A549 (cell line): ENCODE data around the gene TMEM8B.

ENCODE experiments used
- ESRRA ChIP-seq: fragments of 150-350 bp; IDR thresholded peaks from 2 replicates; pipeline ENCODE4 v1.6.1; 2014; ENCODE audit warnings: mild to moderate bottlenecking, low read length, borderline replicate concordance
- FOSL2 ChIP-seq, 2 experiments: fragments of 450-650 bp in 1 of 2; fragments of >200 bp in 1 of 2; sonication (Bioruptor Twin) in 1 of 2; formaldehyde crosslinking; IDR thresholded peaks; 2 replicates each; pipeline versions ENCODE4 v1.5.0 to v1.6.1; 2016 to 2020; ENCODE audit warnings: mild to moderate bottlenecking in 1 of 2, moderate library complexity in 1 of 2
- MAZ ChIP-seq: fragments of 150-350 bp; IDR thresholded peaks from 2 replicates; pipeline ENCODE4 v1.6.1; 2014; ENCODE audit warnings: antibody characterized with exemption, low read depth, low read length, borderline replicate concordance
- POLR2A ChIP-seq: IDR thresholded peaks from 2 replicates; pipeline ENCODE4 v1.6.1; 2012; ENCODE audit warnings: mild to moderate bottlenecking, low read length
- POLR2AphosphoS2 ChIP-seq: conservative IDR thresholded peaks from 2 replicates; pipeline ENCODE4 v1.6.1; 2012; ENCODE audit warnings: low read length, improper control_type of control experiment, inconsistent platforms
- RFX5 ChIP-seq: fragments of 450-650 bp; IDR thresholded peaks from 2 replicates; pipeline ENCODE4 v1.7.1; 2014; ENCODE audit warnings: antibody characterized with exemption, mild to moderate bottlenecking, moderate library complexity
- RNF2 ChIP-seq: fragments of 200-600 bp; sonication (generic); IDR thresholded peaks from 2 replicates; pipeline ENCODE4 v1.6.1; 2016; ENCODE audit warnings: low read depth, mild to moderate bottlenecking, antibody characterized with exemption, moderate library complexity, borderline replicate concordance
- SREBF2 ChIP-seq: fragments of 450-650 bp; IDR thresholded peaks from 2 replicates; pipeline ENCODE4 v1.6.1; 2014; ENCODE audit warnings: mild to moderate bottlenecking, moderate library complexity
- TF ChIP-seq, protein P1 (sequence below): IDR thresholded peaks from 2 replicates; pipeline ENCODE4 v1.6.1; 2012
- TF ChIP-seq, protein P2 (sequence below): fragments of >200 bp; sonication (Bioruptor Twin); formaldehyde crosslinking; IDR thresholded peaks from 3 replicates; pipeline ENCODE4 v1.5.1; 2016
- TF ChIP-seq, protein P3 (sequence below): fragments of 200-600 bp; sonication (generic); IDR thresholded peaks from 2 replicates; pipeline ENCODE4 v1.6.1; 2016; ENCODE audit warnings: antibody characterized with exemption, mild to moderate bottlenecking, moderate library complexity
- TF ChIP-seq, protein P4 (sequence below): fragments of 450-650 bp; IDR thresholded peaks from 2 replicates; pipeline ENCODE4 v1.6.1; 2014; ENCODE audit warnings: antibody characterized with exemption

DNA sequence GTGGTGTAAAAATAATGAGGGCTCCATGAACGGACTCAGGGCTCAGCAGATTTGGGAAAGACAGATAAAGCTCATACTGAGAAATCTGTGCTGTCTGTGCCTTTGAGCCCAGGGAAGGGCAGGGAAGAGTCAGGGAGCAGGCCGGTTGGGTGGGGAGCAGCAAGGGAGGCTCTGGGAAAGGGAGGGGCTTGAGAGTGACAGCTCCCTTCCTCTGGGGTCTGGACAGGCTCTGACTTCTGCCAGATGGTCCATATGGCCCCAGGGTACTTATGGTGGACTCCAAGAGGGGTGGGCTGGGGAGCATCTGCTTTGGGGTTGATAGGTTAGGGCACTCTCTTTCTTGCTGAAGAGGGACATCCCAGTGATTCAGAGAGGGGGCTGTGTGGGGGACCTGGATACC, 35.6 kb upstream of the TMEM8B start:
- TF ChIP-seq MAZ (no peak), SREBF2 (no peak), POLR2AphosphoS2 (no peak), ESRRA (no peak), RNF2 (no peak), POLR2A (no peak), RFX5 (no peak), FOSL2 (IDR thresholded peaks at IDR 0.05) (no peak), FOSL2 (CRISPR knock-in tag; IDR thresholded peaks at IDR 0.05) (no peak)
- TF ChIP-seq, protein P1, sequence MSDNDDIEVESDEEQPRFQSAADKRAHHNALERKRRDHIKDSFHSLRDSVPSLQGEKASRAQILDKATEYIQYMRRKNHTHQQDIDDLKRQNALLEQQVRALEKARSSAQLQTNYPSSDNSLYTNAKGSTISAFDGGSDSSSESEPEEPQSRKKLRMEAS: no peak
- TF ChIP-seq, protein P2, sequence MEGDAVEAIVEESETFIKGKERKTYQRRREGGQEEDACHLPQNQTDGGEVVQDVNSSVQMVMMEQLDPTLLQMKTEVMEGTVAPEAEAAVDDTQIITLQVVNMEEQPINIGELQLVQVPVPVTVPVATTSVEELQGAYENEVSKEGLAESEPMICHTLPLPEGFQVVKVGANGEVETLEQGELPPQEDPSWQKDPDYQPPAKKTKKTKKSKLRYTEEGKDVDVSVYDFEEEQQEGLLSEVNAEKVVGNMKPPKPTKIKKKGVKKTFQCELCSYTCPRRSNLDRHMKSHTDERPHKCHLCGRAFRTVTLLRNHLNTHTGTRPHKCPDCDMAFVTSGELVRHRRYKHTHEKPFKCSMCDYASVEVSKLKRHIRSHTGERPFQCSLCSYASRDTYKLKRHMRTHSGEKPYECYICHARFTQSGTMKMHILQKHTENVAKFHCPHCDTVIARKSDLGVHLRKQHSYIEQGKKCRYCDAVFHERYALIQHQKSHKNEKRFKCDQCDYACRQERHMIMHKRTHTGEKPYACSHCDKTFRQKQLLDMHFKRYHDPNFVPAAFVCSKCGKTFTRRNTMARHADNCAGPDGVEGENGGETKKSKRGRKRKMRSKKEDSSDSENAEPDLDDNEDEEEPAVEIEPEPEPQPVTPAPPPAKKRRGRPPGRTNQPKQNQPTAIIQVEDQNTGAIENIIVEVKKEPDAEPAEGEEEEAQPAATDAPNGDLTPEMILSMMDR: no peak
- TF ChIP-seq, protein P3, sequence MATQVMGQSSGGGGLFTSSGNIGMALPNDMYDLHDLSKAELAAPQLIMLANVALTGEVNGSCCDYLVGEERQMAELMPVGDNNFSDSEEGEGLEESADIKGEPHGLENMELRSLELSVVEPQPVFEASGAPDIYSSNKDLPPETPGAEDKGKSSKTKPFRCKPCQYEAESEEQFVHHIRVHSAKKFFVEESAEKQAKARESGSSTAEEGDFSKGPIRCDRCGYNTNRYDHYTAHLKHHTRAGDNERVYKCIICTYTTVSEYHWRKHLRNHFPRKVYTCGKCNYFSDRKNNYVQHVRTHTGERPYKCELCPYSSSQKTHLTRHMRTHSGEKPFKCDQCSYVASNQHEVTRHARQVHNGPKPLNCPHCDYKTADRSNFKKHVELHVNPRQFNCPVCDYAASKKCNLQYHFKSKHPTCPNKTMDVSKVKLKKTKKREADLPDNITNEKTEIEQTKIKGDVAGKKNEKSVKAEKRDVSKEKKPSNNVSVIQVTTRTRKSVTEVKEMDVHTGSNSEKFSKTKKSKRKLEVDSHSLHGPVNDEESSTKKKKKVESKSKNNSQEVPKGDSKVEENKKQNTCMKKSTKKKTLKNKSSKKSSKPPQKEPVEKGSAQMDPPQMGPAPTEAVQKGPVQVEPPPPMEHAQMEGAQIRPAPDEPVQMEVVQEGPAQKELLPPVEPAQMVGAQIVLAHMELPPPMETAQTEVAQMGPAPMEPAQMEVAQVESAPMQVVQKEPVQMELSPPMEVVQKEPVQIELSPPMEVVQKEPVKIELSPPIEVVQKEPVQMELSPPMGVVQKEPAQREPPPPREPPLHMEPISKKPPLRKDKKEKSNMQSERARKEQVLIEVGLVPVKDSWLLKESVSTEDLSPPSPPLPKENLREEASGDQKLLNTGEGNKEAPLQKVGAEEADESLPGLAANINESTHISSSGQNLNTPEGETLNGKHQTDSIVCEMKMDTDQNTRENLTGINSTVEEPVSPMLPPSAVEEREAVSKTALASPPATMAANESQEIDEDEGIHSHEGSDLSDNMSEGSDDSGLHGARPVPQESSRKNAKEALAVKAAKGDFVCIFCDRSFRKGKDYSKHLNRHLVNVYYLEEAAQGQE: no peak
- TF ChIP-seq, protein P4, sequence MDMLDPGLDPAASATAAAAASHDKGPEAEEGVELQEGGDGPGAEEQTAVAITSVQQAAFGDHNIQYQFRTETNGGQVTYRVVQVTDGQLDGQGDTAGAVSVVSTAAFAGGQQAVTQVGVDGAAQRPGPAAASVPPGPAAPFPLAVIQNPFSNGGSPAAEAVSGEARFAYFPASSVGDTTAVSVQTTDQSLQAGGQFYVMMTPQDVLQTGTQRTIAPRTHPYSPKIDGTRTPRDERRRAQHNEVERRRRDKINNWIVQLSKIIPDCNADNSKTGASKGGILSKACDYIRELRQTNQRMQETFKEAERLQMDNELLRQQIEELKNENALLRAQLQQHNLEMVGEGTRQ: no peak
